GM12891 (cell line): Measurements from ENCODE around the gene TNFSF12.

Source experiments
- DNase-seq: peaks from one replicate; pipeline ENCODE4 v3.0.0; 2011; ENCODE audit warnings: low spot score; ENCODE audit not compliant: insufficient read length
- FAIRE-seq: peaks from 2 replicates; lab custom pipeline; 2011; peaks lifted over from hg19 to GRCh38; lab: Jason Lieb, UNC
- PAX5 ChIP-seq: IDR thresholded peaks from 2 replicates; pipeline ENCODE4 v1.6.1; 2011; ENCODE audit warnings: low read length, moderate library complexity, mild to moderate bottlenecking; ENCODE audit not compliant: insufficient read depth, severe bottlenecking
- POLR2A ChIP-seq: IDR thresholded peaks from 2 replicates; pipeline ENCODE4 v1.6.1; 2011; ENCODE audit warnings: low read depth, low read length, control low read depth
- POLR2AphosphoS5 ChIP-seq: IDR thresholded peaks from 2 replicates; pipeline ENCODE4 v1.6.1; 2011; ENCODE audit warnings: low read depth, low read length, control low read depth
- POU2F2 ChIP-seq: IDR thresholded peaks from 2 replicates; pipeline ENCODE4 v1.6.1; 2011; ENCODE audit warnings: low read depth, mild to moderate bottlenecking, control low read depth, low read length, moderate library complexity
- SPI1 ChIP-seq: IDR thresholded peaks from 2 replicates; pipeline ENCODE4 v1.6.1; 2011; ENCODE audit warnings: low read depth, low read length, control low read depth
- TAF1 ChIP-seq: IDR thresholded peaks from 2 replicates; pipeline ENCODE4 v1.6.1; 2011; ENCODE audit warnings: low read depth, low read length, control low read depth

TNFSF12 gene

GRCh38 chr17:7557775-7558543 lies 9.1 kb downstream of the TNFSF12 start:
- peak; percentile 94 for FAIRE-seq
- DNase-seq, result no peak

GRCh38 chr17:7558544-7559319 lies 9.9 kb downstream of the TNFSF12 start, which contains the start of gene TNFSF13:
TSS of gene TNFSF13 (plus strand) at chr17:7558750. CDS start at chr17:7559040, 290 bp downstream.
- FAIRE-seq, result no peak
- TF ChIP-seq PAX5, result no peak
- no peak for TF ChIP-seq POU2F2
- TF ChIP-seq POLR2A, result no peak
- TF ChIP-seq POLR2AphosphoS5, result no peak
- TF ChIP-seq TAF1, result no peak
- no peak for TF ChIP-seq SPI1
- DNase-seq, result no peak

More at GRCh38 chr17:7557775-7558543, 9.1 kb downstream of the TNFSF12 start:
- TF ChIP-seq POLR2AphosphoS5, result peak; percentile 31; the same call in 1 of the 2 replicates
- TF ChIP-seq TAF1, result 0 out of 2 replicates have a peak, but pooled peaks have one; percentile 29
- TF ChIP-seq SPI1, result peak; percentile 47; the same call in 1 of the 2 replicates
- TF ChIP-seq POU2F2, result peak; percentile 53; the same call in 1 of the 2 replicates
- no peak for TF ChIP-seq PAX5
- TF ChIP-seq POLR2A, result 0 out of 2 replicates have a peak, but pooled peaks have one; percentile 42

GRCh38 chr17:7559320-7560171 lies 10.7 kb downstream of the TNFSF12 start:
- FAIRE-seq, result no peak
- TF ChIP-seq TAF1, result no peak
- TF ChIP-seq PAX5, result no peak
- TF ChIP-seq POLR2A, result no peak
- TF ChIP-seq POU2F2, result no peak
- TF ChIP-seq POLR2AphosphoS5, result no peak
- no peak for DNase-seq

GRCh38 chr17:7560172-7561027 lies 11.5 kb downstream of the TNFSF12 start:
- FAIRE-seq (no peak), DNase-seq (peak; percentile 61)
- TF ChIP-seq POU2F2 (no peak), SPI1 (no peak), POLR2AphosphoS5 (no peak), PAX5 (no peak), TAF1 (no peak), POLR2A (no peak)

- TF ChIP-seq POLR2A (peak; percentile 25; the same call in 1 of the 2 replicates), POU2F2 (no peak; the same call in 1 of the 2 replicates)
- no peak for FAIRE-seq
Measured at GRCh38 chr17:7561028-7561575, 12.2 kb downstream of the TNFSF12 start.

GRCh38 chr17:7561589-7562207 lies 12.8 kb downstream of the TNFSF12 start, which contains the start of gene SENP3:
TSS of gene SENP3 (plus strand) at chr17:7561919. CDS start at chr17:7563077, 1,158 bp downstream.
- FAIRE-seq, result peak; percentile 100
- TF ChIP-seq POU2F2 (no peak), TAF1 (peak; percentile 71; the same call in 1 of the 2 replicates), POLR2A (no peak), POLR2AphosphoS5 (no peak), SPI1 (no peak), PAX5 (peak; percentile 33)
- peak; percentile 98 for DNase-seq

More at GRCh38 chr17:7561028-7561575, 12.2 kb downstream of the TNFSF12 start:
- DNase-seq, result peak; percentile 77

- FAIRE-seq (no peak), DNase-seq (no peak)
- TF ChIP-seq POLR2AphosphoS5 (no peak), TAF1 (no peak), POU2F2 (no peak)
Measured at GRCh38 chr17:7562208-7562605, 13.3 kb downstream of the TNFSF12 start.
